Vagina (tissue), 2 donors: Measurements from ENCODE around the gene MICAL3.

Experiments used
- POLR2A ChIP-seq, 2 donors: fragments of 450-650 bp; IDR thresholded peaks; one replicate each; pipeline ENCODE4 v1.6.1; 2017; ENCODE audit warnings: antibody characterized with exemption in 2 of 2, mild to moderate bottlenecking in 2 of 2, moderate library complexity in 2 of 2
- POLR2AphosphoS5 ChIP-seq, 2 donors: sonication (generic); formaldehyde crosslinking; IDR thresholded peaks; one replicate each; pipeline ENCODE4 v1.9.0; 2017; ENCODE audit warnings: antibody characterized with exemption in 2 of 2, mild to moderate bottlenecking in 2 of 2, low read depth in 1 of 2; ENCODE audit not compliant: insufficient read depth in 1 of 2
- TF ChIP-seq, protein P1 (sequence below), 3 experiments: fragments of 450-650 bp in 2 of 3; fragments of 200-600 bp in 1 of 3; sonication (generic) in 1 of 3; IDR thresholded peaks; one replicate each; pipeline ENCODE4 v1.5.1; 2017 to 2019; ENCODE audit warnings: antibody characterized with exemption in 3 of 3, mild to moderate bottlenecking in 2 of 3, moderate library complexity in 2 of 3

DNA sequence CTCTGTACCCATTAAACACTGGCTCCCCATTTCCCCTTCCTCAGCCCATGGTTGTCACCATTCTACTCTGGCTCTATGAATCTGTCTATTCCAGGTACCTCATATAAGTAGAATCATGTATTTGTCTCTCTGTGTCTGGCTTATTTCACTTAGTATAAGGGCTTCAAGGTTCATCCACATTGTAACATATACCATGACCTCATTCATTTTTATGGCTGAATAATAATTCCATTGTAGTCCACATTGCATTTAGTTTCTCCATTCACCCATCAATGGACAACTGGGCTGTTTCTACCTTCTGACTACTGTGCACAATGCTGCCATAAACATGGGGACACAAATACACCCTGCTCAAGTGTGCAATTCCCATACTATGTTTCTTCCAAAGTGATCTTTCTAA is 97.3 kb downstream of the MICAL3 start:
- no peak for TF ChIP-seq POLR2A (IDR thresholded peaks at IDR 0.05)
- TF ChIP-seq, protein P1, sequence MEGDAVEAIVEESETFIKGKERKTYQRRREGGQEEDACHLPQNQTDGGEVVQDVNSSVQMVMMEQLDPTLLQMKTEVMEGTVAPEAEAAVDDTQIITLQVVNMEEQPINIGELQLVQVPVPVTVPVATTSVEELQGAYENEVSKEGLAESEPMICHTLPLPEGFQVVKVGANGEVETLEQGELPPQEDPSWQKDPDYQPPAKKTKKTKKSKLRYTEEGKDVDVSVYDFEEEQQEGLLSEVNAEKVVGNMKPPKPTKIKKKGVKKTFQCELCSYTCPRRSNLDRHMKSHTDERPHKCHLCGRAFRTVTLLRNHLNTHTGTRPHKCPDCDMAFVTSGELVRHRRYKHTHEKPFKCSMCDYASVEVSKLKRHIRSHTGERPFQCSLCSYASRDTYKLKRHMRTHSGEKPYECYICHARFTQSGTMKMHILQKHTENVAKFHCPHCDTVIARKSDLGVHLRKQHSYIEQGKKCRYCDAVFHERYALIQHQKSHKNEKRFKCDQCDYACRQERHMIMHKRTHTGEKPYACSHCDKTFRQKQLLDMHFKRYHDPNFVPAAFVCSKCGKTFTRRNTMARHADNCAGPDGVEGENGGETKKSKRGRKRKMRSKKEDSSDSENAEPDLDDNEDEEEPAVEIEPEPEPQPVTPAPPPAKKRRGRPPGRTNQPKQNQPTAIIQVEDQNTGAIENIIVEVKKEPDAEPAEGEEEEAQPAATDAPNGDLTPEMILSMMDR (IDR thresholded peaks at IDR 0.05) = no peak
- no peak for TF ChIP-seq POLR2AphosphoS5 (IDR thresholded peaks at IDR 0.05; ENCODE audit: insufficient read depth in 1 of 2, low read depth in 1 of 2)
